GM23338 (cell line): Measurements from ENCODE around the gene STPG1. TPM values are rescaled to one million over a fixed set of nuclear protein-coding genes. Genes with fewer than 3 reads are reported as not detected.
A peak's percentile ranks its signal among the peaks of the same experiment; 100 is the strongest.

Experiments
- ATAC-seq: fragments of 200-7000 bp; cut with Tn5 transposase; 3 replicates; pipeline ENCODE4 v1.9.1; 2020
- DNase-seq: peaks from one replicate; pipeline ENCODE4 v3.0.0-alpha.2; 2015; ENCODE audit warnings: low spot score
- H2AFZ ChIP-seq: fragments of 200-600 bp; sonication (generic); 2 replicates; pipeline ENCODE4 v1.8.0; 2016; ENCODE audit warnings: antibody characterized with exemption, mild to moderate bottlenecking, moderate library complexity
- H3F3A ChIP-seq: fragments of 200-600 bp; sonication (generic); replicated peaks from 2 replicates; pipeline ENCODE4 v1.8.0; 2017; ENCODE audit warnings: antibody characterized with exemption, mixed run types, low read depth
- H3K27ac ChIP-seq: fragments of 200-600 bp; sonication (generic); 2 replicates; pipeline ENCODE4 v1.6.1; 2016; ENCODE audit warnings: low read depth
- H3K27me3 ChIP-seq: fragments of 200-600 bp; sonication (generic); 2 replicates; pipeline ENCODE4 v1.8.0; 2016; ENCODE audit warnings: mild to moderate bottlenecking, mixed run types, moderate library complexity; ENCODE audit not compliant: insufficient read depth
- H3K36me3 ChIP-seq: fragments of 200-600 bp; sonication (generic); 2 replicates; pipeline ENCODE4 v1.8.0; 2016; ENCODE audit warnings: mild to moderate bottlenecking; ENCODE audit not compliant: insufficient read depth
- H3K4me1 ChIP-seq: fragments of 200-600 bp; sonication (generic); 2 replicates; pipeline ENCODE4 v1.8.0; 2016; ENCODE audit warnings: mild to moderate bottlenecking, moderate library complexity; ENCODE audit not compliant: insufficient read depth
- H3K4me2 ChIP-seq: fragments of 200-600 bp; sonication (generic); 2 replicates; pipeline ENCODE4 v1.7.1; 2017; ENCODE audit warnings: mixed run types
- H3K4me3 ChIP-seq: fragments of 200-600 bp; sonication (generic); 2 replicates; pipeline ENCODE4 v1.6.1; 2016; ENCODE audit warnings: mixed run types
- H3K79me2 ChIP-seq: fragments of 200-600 bp; sonication (generic); replicated peaks from 2 replicates; pipeline ENCODE4 v1.8.0; 2017; ENCODE audit warnings: mild to moderate bottlenecking; ENCODE audit not compliant: insufficient read depth
- H3K9me2 ChIP-seq: fragments of 200-600 bp; sonication (generic); 2 replicates; pipeline ENCODE4 v1.8.0; 2017; ENCODE audit not compliant: insufficient read depth
- H4K20me1 ChIP-seq: fragments of 200-600 bp; sonication (generic); replicated peaks from 2 replicates; pipeline ENCODE4 v1.8.0; 2017; ENCODE audit warnings: mild to moderate bottlenecking; ENCODE audit not compliant: insufficient read depth
- H3K27ac Mint-ChIP-seq: 2 replicates; pipeline ENCODE4 v1.8.0; 2020; ENCODE audit warnings: inconsistent platforms, mild to moderate bottlenecking, moderate library complexity, mixed read lengths
- H3K27me3 Mint-ChIP-seq: 3 replicates; pipeline ENCODE4 v1.8.0; 2022; ENCODE audit warnings: low read depth, mild to moderate bottlenecking, moderate library complexity, mixed read lengths, inconsistent platforms; ENCODE audit not compliant: insufficient read depth, poor library complexity
- H3K36me3 Mint-ChIP-seq: 3 replicates; pipeline ENCODE4 v1.8.0; 2021; ENCODE audit warnings: low read depth, mild to moderate bottlenecking, inconsistent platforms, moderate library complexity, mixed read lengths
- H3K4me1 Mint-ChIP-seq: 3 replicates; pipeline ENCODE4 v1.8.0; 2020; ENCODE audit warnings: mild to moderate bottlenecking, inconsistent platforms, mixed read lengths
- H3K4me3 Mint-ChIP-seq: 3 replicates; pipeline ENCODE4 v1.8.0; 2021; ENCODE audit warnings: moderate library complexity, mild to moderate bottlenecking, inconsistent platforms, mixed read lengths
- H3K9me3 Mint-ChIP-seq: 3 replicates; pipeline ENCODE4 v1.8.0; 2020; ENCODE audit warnings: moderate library complexity, mild to moderate bottlenecking, inconsistent platforms, mixed read lengths
- CREB1 ChIP-seq: fragments of 250-450 bp; sonication (Bioruptor Pico); IDR thresholded peaks from 2 replicates; pipeline ENCODE4 v1.5.0; 2020; ENCODE audit warnings: low read depth, mild to moderate bottlenecking, moderate library complexity
- ETS1 ChIP-seq: IDR thresholded peaks from 2 replicates; pipeline ENCODE4 v1.6.1; 2016; ENCODE audit warnings: antibody characterized with exemption
- EZH2 ChIP-seq: fragments of 200-600 bp; sonication (generic); IDR thresholded peaks from one replicate; pipeline ENCODE4 v1.8.0; 2017; ENCODE audit warnings: antibody characterized with exemption, mild to moderate bottlenecking, low read depth; ENCODE audit not compliant: unreplicated experiment
- JUNB ChIP-seq: IDR thresholded peaks from one replicate; pipeline ENCODE4 v1.6.1; 2016; ENCODE audit warnings: antibody characterized with exemption; ENCODE audit not compliant: unreplicated experiment
- POLR2AphosphoS5 ChIP-seq: IDR thresholded peaks from 2 replicates; pipeline ENCODE4 v1.6.1; 2016; ENCODE audit warnings: antibody characterized with exemption, low read depth
- REST ChIP-seq: IDR thresholded peaks from one replicate; pipeline ENCODE4 v1.6.1; 2018; ENCODE audit warnings: antibody characterized with exemption; ENCODE audit not compliant: unreplicated experiment
- STAT1 ChIP-seq: IDR thresholded peaks from one replicate; pipeline ENCODE4 v1.6.1; 2016; ENCODE audit warnings: antibody characterized with exemption; ENCODE audit not compliant: unreplicated experiment
- ZNF114 ChIP-seq: fragments of 250-450 bp; sonication (Bioruptor Pico); IDR thresholded peaks from 2 replicates; pipeline ENCODE4 v1.5.0; 2020; ENCODE audit warnings: mild to moderate bottlenecking, moderate library complexity
- ZNF331 ChIP-seq: fragments of 250-450 bp; sonication (Bioruptor Pico); IDR thresholded peaks from 2 replicates; pipeline ENCODE4 v1.5.0; 2020; ENCODE audit warnings: low read depth, mild to moderate bottlenecking, moderate library complexity
- polyA plus RNA-seq: library from polyadenylated mRNA; unstranded; fragments of >200 nt; fragmentation: Nextera tagmentation; extraction: Ambion mirVana; gene quantifications from 2 replicates; pipeline ENCODE4 v1.2.1, GENCODE V29; 2016
- total RNA-seq: library from RNA; depleted of rRNA; stranded (reverse); fragments of >200 nt; shearing (Covaris generic); gene quantifications from 2 replicates; pipeline ENCODE4 v1.2.3, GENCODE V29; 2014
- TF ChIP-seq, protein P1 (sequence below): fragments of 250-450 bp; sonication (Bioruptor Pico); IDR thresholded peaks from 2 replicates; pipeline ENCODE4 v1.5.0; 2020; ENCODE audit warnings: mild to moderate bottlenecking, moderate library complexity
- TF ChIP-seq, protein P2 (sequence below), 2 experiments: fragments of 200-600 bp in 1 of 2; sonication (generic) in 1 of 2; conservative IDR thresholded peaks; 2 replicates each; pipeline versions ENCODE4 v1.5.1 to v1.6.1; 2016 to 2017; ENCODE audit warnings: antibody characterized with exemption in 2 of 2, low read depth in 2 of 2, mild to moderate bottlenecking in 2 of 2, moderate library complexity in 1 of 2

Gene STPG1
- total and polyA plus RNA-seq, 2 experiments from 2014 or later = 8.2 to 11.4 TPM

DNA sequence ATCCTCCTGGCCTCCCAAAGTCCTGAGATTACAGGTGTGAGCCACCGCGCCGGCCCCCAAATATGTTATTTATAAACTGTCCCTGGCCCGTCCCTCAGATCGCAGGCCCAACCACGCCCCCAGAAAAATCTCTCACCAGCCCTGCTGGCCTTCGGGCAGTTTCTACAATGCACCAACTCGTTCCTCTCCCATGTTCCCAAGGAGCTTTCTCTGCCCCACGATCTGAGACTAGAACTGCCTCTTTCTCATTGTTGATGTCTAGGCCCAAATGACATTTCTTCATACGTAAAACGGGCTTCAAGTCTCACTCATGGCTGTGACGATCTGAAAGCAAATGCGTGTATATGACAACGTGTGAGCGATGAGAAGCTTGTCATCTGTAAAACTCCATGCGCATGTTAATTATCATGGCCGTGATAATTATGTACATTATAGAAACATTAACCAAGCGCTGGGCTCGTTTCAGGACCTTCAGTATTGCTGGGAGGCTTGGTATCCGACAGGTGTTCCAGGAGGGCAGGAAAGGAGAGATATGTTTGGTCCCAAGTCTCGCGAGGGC, 1.3 kb upstream of the STPG1 start (continued):
- TF ChIP-seq ZNF114 (CRISPR knock-in tag) = no peak
- TF ChIP-seq JUNB = no peak
- no peak for TF ChIP-seq ETS1
- TF ChIP-seq, protein P1, sequence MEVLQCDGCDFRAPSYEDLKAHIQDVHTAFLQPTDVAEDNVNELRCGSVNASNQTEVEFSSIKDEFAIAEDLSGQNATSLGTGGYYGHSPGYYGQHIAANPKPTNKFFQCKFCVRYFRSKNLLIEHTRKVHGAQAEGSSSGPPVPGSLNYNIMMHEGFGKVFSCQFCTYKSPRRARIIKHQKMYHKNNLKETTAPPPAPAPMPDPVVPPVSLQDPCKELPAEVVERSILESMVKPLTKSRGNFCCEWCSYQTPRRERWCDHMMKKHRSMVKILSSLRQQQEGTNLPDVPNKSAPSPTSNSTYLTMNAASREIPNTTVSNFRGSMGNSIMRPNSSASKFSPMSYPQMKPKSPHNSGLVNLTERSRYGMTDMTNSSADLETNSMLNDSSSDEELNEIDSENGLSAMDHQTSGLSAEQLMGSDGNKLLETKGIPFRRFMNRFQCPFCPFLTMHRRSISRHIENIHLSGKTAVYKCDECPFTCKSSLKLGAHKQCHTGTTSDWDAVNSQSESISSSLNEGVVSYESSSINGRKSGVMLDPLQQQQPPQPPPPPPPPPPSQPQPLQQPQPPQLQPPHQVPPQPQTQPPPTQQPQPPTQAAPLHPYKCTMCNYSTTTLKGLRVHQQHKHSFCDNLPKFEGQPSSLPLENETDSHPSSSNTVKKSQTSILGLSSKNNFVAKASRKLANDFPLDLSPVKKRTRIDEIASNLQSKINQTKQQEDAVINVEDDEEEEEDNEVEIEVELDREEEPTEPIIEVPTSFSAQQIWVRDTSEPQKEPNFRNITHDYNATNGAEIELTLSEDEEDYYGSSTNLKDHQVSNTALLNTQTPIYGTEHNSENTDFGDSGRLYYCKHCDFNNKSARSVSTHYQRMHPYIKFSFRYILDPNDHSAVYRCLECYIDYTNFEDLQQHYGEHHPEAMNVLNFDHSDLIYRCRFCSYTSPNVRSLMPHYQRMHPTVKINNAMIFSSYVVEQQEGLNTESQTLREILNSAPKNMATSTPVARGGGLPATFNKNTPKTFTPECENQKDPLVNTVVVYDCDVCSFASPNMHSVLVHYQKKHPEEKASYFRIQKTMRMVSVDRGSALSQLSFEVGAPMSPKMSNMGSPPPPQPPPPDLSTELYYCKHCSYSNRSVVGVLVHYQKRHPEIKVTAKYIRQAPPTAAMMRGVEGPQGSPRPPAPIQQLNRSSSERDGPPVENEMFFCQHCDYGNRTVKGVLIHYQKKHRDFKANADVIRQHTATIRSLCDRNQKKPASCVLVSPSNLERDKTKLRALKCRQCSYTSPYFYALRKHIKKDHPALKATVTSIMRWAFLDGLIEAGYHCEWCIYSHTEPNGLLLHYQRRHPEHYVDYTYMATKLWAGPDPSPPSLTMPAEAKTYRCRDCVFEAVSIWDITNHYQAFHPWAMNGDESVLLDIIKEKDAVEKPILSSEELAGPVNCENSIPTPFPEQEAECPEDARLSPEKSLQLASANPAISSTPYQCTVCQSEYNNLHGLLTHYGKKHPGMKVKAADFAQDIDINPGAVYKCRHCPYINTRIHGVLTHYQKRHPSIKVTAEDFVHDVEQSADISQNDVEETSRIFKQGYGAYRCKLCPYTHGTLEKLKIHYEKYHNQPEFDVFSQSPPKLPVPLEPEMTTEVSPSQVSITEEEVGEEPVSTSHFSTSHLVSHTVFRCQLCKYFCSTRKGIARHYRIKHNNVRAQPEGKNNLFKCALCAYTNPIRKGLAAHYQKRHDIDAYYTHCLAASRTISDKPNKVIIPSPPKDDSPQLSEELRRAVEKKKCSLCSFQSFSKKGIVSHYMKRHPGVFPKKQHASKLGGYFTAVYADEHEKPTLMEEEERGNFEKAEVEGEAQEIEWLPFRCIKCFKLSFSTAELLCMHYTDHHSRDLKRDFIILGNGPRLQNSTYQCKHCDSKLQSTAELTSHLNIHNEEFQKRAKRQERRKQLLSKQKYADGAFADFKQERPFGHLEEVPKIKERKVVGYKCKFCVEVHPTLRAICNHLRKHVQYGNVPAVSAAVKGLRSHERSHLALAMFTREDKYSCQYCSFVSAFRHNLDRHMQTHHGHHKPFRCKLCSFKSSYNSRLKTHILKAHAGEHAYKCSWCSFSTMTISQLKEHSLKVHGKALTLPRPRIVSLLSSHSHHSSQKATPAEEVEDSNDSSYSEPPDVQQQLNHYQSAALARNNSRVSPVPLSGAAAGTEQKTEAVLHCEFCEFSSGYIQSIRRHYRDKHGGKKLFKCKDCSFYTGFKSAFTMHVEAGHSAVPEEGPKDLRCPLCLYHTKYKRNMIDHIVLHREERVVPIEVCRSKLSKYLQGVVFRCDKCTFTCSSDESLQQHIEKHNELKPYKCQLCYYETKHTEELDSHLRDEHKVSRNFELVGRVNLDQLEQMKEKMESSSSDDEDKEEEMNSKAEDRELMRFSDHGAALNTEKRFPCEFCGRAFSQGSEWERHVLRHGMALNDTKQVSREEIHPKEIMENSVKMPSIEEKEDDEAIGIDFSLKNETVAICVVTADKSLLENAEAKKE (CRISPR knock-in tag) = no peak
- no peak for TF ChIP-seq CREB1 (CRISPR knock-in tag)
- TF ChIP-seq POLR2AphosphoS5 = no peak

DNA sequence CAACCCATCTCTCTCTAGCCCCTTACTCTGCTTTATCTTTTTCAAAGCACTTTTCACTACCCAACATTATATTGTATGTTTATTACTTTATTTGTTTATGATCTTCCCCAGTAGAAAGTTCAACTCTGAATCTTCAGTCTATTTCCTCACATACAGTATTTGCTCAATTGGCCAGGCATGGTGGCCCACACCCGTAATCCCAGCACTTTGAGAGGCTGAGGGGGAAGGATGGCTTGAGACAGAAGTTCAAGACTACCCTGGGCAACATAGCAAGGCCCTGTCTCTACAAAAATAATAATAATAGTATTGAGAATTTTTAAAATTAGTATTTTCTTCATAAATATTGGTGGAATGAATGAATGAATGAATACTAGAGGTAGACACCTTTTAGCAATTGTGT, 1.2 kb downstream of the STPG1 start:
- DNase-seq (no peak), ATAC-seq (no peak)
- Histone ChIP-seq H4K20me1 (no peaks in the 10 kb centered on the region), H3K4me2 (peak overlapping the region; percentile 79), H3K27ac (no peak overlapping the region), H3K4me1 (peaks cover 14% of the 10 kb centered on the region), H3K27me3 (no peaks in the 10 kb centered on the region), H3K4me3 (peak overlapping the region; percentile 67), H3K36me3 (no peaks in the 10 kb centered on the region), H3K79me2 (peaks cover 13% of the 10 kb centered on the region), H2AFZ (no peak overlapping the region), H3K9me2 (no peaks in the 10 kb centered on the region), H3F3A (peaks cover 6% of the 10 kb centered on the region)
- Mint-ChIP-seq H3K27ac (no peak overlapping the region), H3K9me3 (no peaks in the 10 kb centered on the region), H3K36me3 (no peaks in the 10 kb centered on the region; the same call in 2 of the 3 replicates), H3K4me1 (peaks cover 18% of the 10 kb centered on the region), H3K4me3 (peak overlapping the region; percentile 88), H3K27me3 (peaks cover 6% of the 10 kb centered on the region)
- TF ChIP-seq ETS1 (no peak), STAT1 (no peak), EZH2 (no peak), ZNF331 (CRISPR knock-in tag) (no peak), POLR2AphosphoS5 (no peak), REST (no peak), CREB1 (CRISPR knock-in tag) (no peak)
- TF ChIP-seq, protein P2, sequence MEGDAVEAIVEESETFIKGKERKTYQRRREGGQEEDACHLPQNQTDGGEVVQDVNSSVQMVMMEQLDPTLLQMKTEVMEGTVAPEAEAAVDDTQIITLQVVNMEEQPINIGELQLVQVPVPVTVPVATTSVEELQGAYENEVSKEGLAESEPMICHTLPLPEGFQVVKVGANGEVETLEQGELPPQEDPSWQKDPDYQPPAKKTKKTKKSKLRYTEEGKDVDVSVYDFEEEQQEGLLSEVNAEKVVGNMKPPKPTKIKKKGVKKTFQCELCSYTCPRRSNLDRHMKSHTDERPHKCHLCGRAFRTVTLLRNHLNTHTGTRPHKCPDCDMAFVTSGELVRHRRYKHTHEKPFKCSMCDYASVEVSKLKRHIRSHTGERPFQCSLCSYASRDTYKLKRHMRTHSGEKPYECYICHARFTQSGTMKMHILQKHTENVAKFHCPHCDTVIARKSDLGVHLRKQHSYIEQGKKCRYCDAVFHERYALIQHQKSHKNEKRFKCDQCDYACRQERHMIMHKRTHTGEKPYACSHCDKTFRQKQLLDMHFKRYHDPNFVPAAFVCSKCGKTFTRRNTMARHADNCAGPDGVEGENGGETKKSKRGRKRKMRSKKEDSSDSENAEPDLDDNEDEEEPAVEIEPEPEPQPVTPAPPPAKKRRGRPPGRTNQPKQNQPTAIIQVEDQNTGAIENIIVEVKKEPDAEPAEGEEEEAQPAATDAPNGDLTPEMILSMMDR (conservative IDR thresholded peaks at IDR 0.05; ENCODE audit: low read depth in 2 of 2) = no peak
